GM21526 (cell line): Measurements from ENCODE around the gene HMGB3.

Source experiments
- ATAC-seq: cut with Tn5 transposase; IDR thresholded peaks from one replicate; pipeline ENCODE4 v1.9.1; 2021; ENCODE audit warnings: moderate library complexity; ENCODE audit not compliant: unreplicated experiment, low FRiP score

Gene HMGB3

DNA sequence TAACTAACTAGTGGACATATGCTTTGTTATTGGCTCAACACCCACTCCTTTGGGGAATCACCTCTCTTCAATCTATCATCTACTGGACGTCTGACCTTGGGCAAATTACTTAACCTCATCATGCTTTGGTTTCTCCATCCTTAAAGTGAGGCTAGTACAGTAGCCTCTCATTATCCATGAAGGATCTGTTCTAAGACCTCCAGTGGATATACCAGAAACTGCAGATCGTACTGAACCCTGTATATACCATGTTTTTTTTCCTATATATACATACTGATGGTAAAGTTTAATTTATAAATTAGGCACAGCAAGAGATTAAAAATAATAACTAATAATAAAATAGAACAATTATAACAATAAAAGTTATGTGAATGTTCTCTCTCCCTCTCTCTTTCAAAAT, 56.2 kb downstream of the HMGB3 start:
- ATAC-seq = no peak
